Neural cell (in vitro differentiated cells): Measurements from ENCODE around the gene PLCB1.

ENCODE experiments used
- CTCF ChIP-seq: fragments of 450-650 bp; IDR thresholded peaks from 2 replicates; pipeline ENCODE4 v1.5.1; 2014; ENCODE audit warnings: antibody characterized with exemption, mild to moderate bottlenecking, moderate library complexity; ENCODE audit not compliant: poor library complexity, severe bottlenecking
- EZH2 ChIP-seq: fragments of 200-600, 300-800 bp; shearing (Covaris generic), sonication (generic); IDR thresholded peaks from 2 replicates; pipeline ENCODE4 v1.6.1; 2014; ENCODE audit warnings: antibody characterized with exemption, low read length, borderline replicate concordance, mild to moderate bottlenecking; ENCODE audit not compliant: insufficient read depth, poor library complexity, severe bottlenecking
- POLR2AphosphoS5 ChIP-seq: IDR thresholded peaks from 2 replicates; pipeline ENCODE4 v1.6.1; 2012
- RAD21 ChIP-seq: fragments of 450-650 bp; conservative IDR thresholded peaks from 2 replicates; pipeline ENCODE4 v1.6.1; 2014; ENCODE audit warnings: antibody characterized with exemption, mild to moderate bottlenecking, moderate library complexity
- REST ChIP-seq: IDR thresholded peaks from 2 replicates; pipeline ENCODE4 v1.6.1; 2012; ENCODE audit warnings: borderline replicate concordance

- no peak for TF ChIP-seq EZH2
- TF ChIP-seq POLR2AphosphoS5: no peak
- TF ChIP-seq CTCF: no peak
- no peak for TF ChIP-seq REST
- no peak for TF ChIP-seq RAD21
Measured at GRCh38 chr20:8139899-8140298, 7.8 kb downstream of the PLCB1 start.
